Measurements from ENCODE around the gene CTSF.
"Not testable (repeated sequence)": the region's sequence is repeated elsewhere in the genome, so short reads cannot be mapped to it uniquely, and the experiment has no call there.

The CTSF gene

GRCh38 chr11:66598993-66599392, 30.6 kb upstream of the CTSF start:
- no peak for DNase-seq (ENCODE audit: low spot score)
- H3K36me3 Mint-ChIP-seq (ENCODE audit: low read depth), result peaks cover 4% of the 10 kb centered on the region
- H3K27ac Mint-ChIP-seq, result no peak overlapping the region
- no peaks in the 10 kb centered on the region for H3K27me3 Mint-ChIP-seq (ENCODE audit: low read depth)
- H3K4me3 Mint-ChIP-seq, result no peak overlapping the region
- no peaks in the 10 kb centered on the region for H3K9me3 Mint-ChIP-seq
- H3K4me1 Mint-ChIP-seq (ENCODE audit: low read depth), result peaks cover 9% of the 10 kb centered on the region

- peaks cover 4% of the 10 kb centered on the region for H3K36me3 Mint-ChIP-seq (ENCODE audit: low read depth)
- no peak for DNase-seq (ENCODE audit: low spot score)
These were observed 27.0 kb upstream of the CTSF start for GRCh38 chr11:66595245-66595904.

GRCh38 chr11:66593650-66594049, 25.2 kb upstream of the CTSF start:
- Mint-ChIP-seq H3K36me3 (ENCODE audit: low read depth) (peaks cover 3% of the 10 kb centered on the region), H3K4me1 (ENCODE audit: low read depth) (peaks cover 17% of the 10 kb centered on the region), H3K27me3 (ENCODE audit: low read depth) (no peaks in the 10 kb centered on the region), H3K27ac (peak overlapping the region; percentile 96), H3K9me3 (no peaks in the 10 kb centered on the region), H3K4me3 (peak overlapping the region; percentile 99)
- DNase-seq (ENCODE audit: low spot score), result no peak

More at GRCh38 chr11:66595245-66595904, 27.0 kb upstream of the CTSF start:
- no peaks in the 10 kb centered on the region for H3K27me3 Mint-ChIP-seq (ENCODE audit: low read depth)
- H3K4me3 Mint-ChIP-seq, result peak overlapping the region; percentile 60
- peaks cover 17% of the 10 kb centered on the region for H3K4me1 Mint-ChIP-seq (ENCODE audit: low read depth)
- H3K27ac Mint-ChIP-seq, result peak overlapping the region; percentile 70
- no peaks in the 10 kb centered on the region for H3K9me3 Mint-ChIP-seq

GRCh38 chr11:66593303-66593635, 24.9 kb upstream of the CTSF start:
- peaks cover 3% of the 10 kb centered on the region for H3K36me3 Mint-ChIP-seq (ENCODE audit: low read depth)
- H3K27me3 Mint-ChIP-seq (ENCODE audit: low read depth), result no peaks in the 10 kb centered on the region
- no peaks in the 10 kb centered on the region for H3K9me3 Mint-ChIP-seq
- peak overlapping the region; percentile 99 for H3K4me3 Mint-ChIP-seq
- no peak for DNase-seq (ENCODE audit: low spot score)
- H3K27ac Mint-ChIP-seq, result peak overlapping the region; percentile 96
- H3K4me1 Mint-ChIP-seq (ENCODE audit: low read depth), result peaks cover 17% of the 10 kb centered on the region

- peaks cover 3% of the 10 kb centered on the region for H3K36me3 Mint-ChIP-seq (ENCODE audit: low read depth)
- no peaks in the 10 kb centered on the region for H3K9me3 Mint-ChIP-seq
- peak; percentile 95 for DNase-seq (ENCODE audit: low spot score)
- peak within 1 kb of the TSS; percentile 99 for H3K4me3 Mint-ChIP-seq
- peak within 1 kb of the TSS; percentile 96 for H3K27ac Mint-ChIP-seq
- peaks cover 17% of the 10 kb centered on the region for H3K4me1 Mint-ChIP-seq (ENCODE audit: low read depth)
- H3K27me3 Mint-ChIP-seq (ENCODE audit: low read depth), result no peaks in the 10 kb centered on the region
These were observed 24.3 kb upstream of the CTSF start, which contains the start of the genes CCDC87 and CCS for GRCh38 chr11:66592457-66593302. Gene CCDC87 (minus strand): TSS chr11:66593063. CDS start chr11:66593015, 48 bp downstream. Gene CCS (plus strand): TSS chr11:66593185. CDS start chr11:66593262, 77 bp downstream.

GRCh38 chr11:66591175-66591574, 22.8 kb upstream of the CTSF start:
- no peak overlapping the region for H3K4me3 Mint-ChIP-seq

GRCh38 chr11:66589996-66590675, 21.7 kb upstream of the CTSF start:
- H3K4me1 Mint-ChIP-seq (ENCODE audit: low read depth), result peaks cover 13% of the 10 kb centered on the region
- peaks cover 3% of the 10 kb centered on the region for H3K36me3 Mint-ChIP-seq (ENCODE audit: low read depth)
- H3K27me3 Mint-ChIP-seq (ENCODE audit: low read depth), result no peaks in the 10 kb centered on the region
- no peak for DNase-seq (ENCODE audit: low spot score)
- H3K4me3 Mint-ChIP-seq, result no peak overlapping the region
- no peak overlapping the region for H3K27ac Mint-ChIP-seq
- no peaks in the 10 kb centered on the region for H3K9me3 Mint-ChIP-seq

More at GRCh38 chr11:66591175-66591574, 22.8 kb upstream of the CTSF start:
- H3K36me3 Mint-ChIP-seq (ENCODE audit: low read depth), result peaks cover 3% of the 10 kb centered on the region
- H3K4me1 Mint-ChIP-seq (ENCODE audit: low read depth), result peaks cover 17% of the 10 kb centered on the region
- H3K9me3 Mint-ChIP-seq, result no peaks in the 10 kb centered on the region
- no peak overlapping the region for H3K27ac Mint-ChIP-seq
- no peak for DNase-seq (ENCODE audit: low spot score)
- H3K27me3 Mint-ChIP-seq (ENCODE audit: low read depth), result no peaks in the 10 kb centered on the region

GRCh38 chr11:66589315-66589714, 20.9 kb upstream of the CTSF start:
- H3K4me3 Mint-ChIP-seq; DNase-seq (ENCODE audit: low spot score); H3K36me3 Mint-ChIP-seq (ENCODE audit: low read depth); H3K9me3 Mint-ChIP-seq; H3K27me3 Mint-ChIP-seq (ENCODE audit: low read depth); H3K4me1 Mint-ChIP-seq (ENCODE audit: low read depth); H3K27ac Mint-ChIP-seq: not testable (repeated sequence)

- no peak for DNase-seq (ENCODE audit: low spot score)
- no peaks in the 10 kb centered on the region for H3K27me3 Mint-ChIP-seq (ENCODE audit: low read depth)
These were observed 17.7 kb upstream of the CTSF start for GRCh38 chr11:66586136-66586535.

GRCh38 chr11:66585447-66585846, 17.0 kb upstream of the CTSF start:
- not testable (repeated sequence) for H3K4me1 Mint-ChIP-seq (ENCODE audit: low read depth); H3K27me3 Mint-ChIP-seq (ENCODE audit: low read depth); DNase-seq (ENCODE audit: low spot score); H3K4me3 Mint-ChIP-seq; H3K27ac Mint-ChIP-seq; H3K36me3 Mint-ChIP-seq (ENCODE audit: low read depth)
- H3K9me3 Mint-ChIP-seq, result peaks cover 11% of the 10 kb centered on the region

More at GRCh38 chr11:66586136-66586535, 17.7 kb upstream of the CTSF start:
- H3K36me3 Mint-ChIP-seq (ENCODE audit: low read depth), result peaks cover 1% of the 10 kb centered on the region
- no peak overlapping the region for H3K4me3 Mint-ChIP-seq
- H3K4me1 Mint-ChIP-seq (ENCODE audit: low read depth), result no peaks in the 10 kb centered on the region
- peaks cover 11% of the 10 kb centered on the region for H3K9me3 Mint-ChIP-seq
- H3K27ac Mint-ChIP-seq, result no peak overlapping the region

GRCh38 chr11:66582565-66583147, 14.2 kb upstream of the CTSF start:
- not testable (repeated sequence) for H3K27ac Mint-ChIP-seq; DNase-seq (ENCODE audit: low spot score); H3K27me3 Mint-ChIP-seq (ENCODE audit: low read depth); H3K4me1 Mint-ChIP-seq (ENCODE audit: low read depth); H3K4me3 Mint-ChIP-seq; H3K36me3 Mint-ChIP-seq (ENCODE audit: low read depth)
- peaks cover 11% of the 10 kb centered on the region for H3K9me3 Mint-ChIP-seq

- H3K27me3 Mint-ChIP-seq (ENCODE audit: low read depth), result peaks cover 3% of the 10 kb centered on the region
- DNase-seq (ENCODE audit: low spot score), result no peak
- peaks cover 3% of the 10 kb centered on the region for H3K4me1 Mint-ChIP-seq (ENCODE audit: low read depth)
- H3K9me3 Mint-ChIP-seq, result peaks cover 11% of the 10 kb centered on the region
- no peak overlapping the region for H3K27ac Mint-ChIP-seq
- H3K4me3 Mint-ChIP-seq, result no peak overlapping the region
- peaks cover 1% of the 10 kb centered on the region for H3K36me3 Mint-ChIP-seq (ENCODE audit: low read depth)
These were observed 12.9 kb upstream of the CTSF start for GRCh38 chr11:66581261-66581660.

GRCh38 chr11:66580803-66581202, 12.4 kb upstream of the CTSF start:
- Mint-ChIP-seq H3K27ac (no peak overlapping the region), H3K4me3 (no peak overlapping the region), H3K9me3 (peaks cover 11% of the 10 kb centered on the region), H3K27me3 (ENCODE audit: low read depth) (peaks cover 5% of the 10 kb centered on the region), H3K4me1 (ENCODE audit: low read depth) (peaks cover 3% of the 10 kb centered on the region), H3K36me3 (ENCODE audit: low read depth) (peaks cover 1% of the 10 kb centered on the region)
- peak; percentile 22 for DNase-seq (ENCODE audit: low spot score)

Data from T-helper 2 cell treated with Interferon-gamma antibody and Interleukin-4, amounts not matched to agents 5 μg/mL and 100 μg/mL, for 36 hours (primary cell).